ENCODE measurements around the gene YPEL2.
A peak's percentile ranks its signal among the peaks of the same experiment; 100 is the strongest.

Gene YPEL2

DNA sequence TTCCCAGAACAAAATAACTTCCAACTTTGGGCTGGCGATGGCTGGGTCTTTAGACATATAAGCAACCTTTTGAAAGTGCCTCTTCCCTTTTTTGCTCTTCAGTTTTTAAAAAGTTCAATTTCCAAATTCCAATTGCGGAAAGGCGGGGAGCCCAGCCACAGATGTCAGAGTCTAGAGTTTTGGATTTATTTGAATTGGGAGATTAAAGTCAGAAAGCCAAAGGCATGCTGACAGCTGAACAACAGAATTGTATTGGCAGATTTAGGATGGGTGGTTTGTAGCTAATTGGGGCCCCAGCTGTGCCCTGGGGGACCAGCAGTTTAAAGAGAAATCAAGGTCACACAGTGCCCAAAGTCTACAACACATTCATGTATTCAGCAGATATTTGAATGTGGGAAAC, 10.5 kb downstream of the YPEL2 start:
- Histone ChIP-seq H4K20me1 (ENCODE audit: insufficient read depth, low read length) (peaks cover 51% of the 10 kb centered on the region), H3K9ac (ENCODE audit: low read length) (peak overlapping the region; percentile 50), H3K4me2 (ENCODE audit: low read length) (peak overlapping the region; percentile 68), H3K79me2 (ENCODE audit: low read length) (peaks cover 97% of the 10 kb centered on the region), H3K27ac (ENCODE audit: low read length) (peak overlapping the region; percentile 76), H3K9me3 (ENCODE audit: insufficient read depth, low read length) (no peaks in the 10 kb centered on the region), H3K27me3 (ENCODE audit: low read depth, low read length) (no peaks in the 10 kb centered on the region), H3K4me1 (ENCODE audit: low read length) (peaks cover 31% of the 10 kb centered on the region), H3K4me3 (ENCODE audit: low read length) (peak overlapping the region; percentile 43), H2AFZ (ENCODE audit: low read depth, low read length) (no peak overlapping the region), H3K36me3 (replicated peaks; ENCODE audit: low read depth, low read length) (no peaks in the 10 kb centered on the region)
- TF ChIP-seq EZH2phosphoT487 (IDR thresholded peaks at IDR 0.05; ENCODE audit: low read depth): no peak
- TF ChIP-seq, protein P1, sequence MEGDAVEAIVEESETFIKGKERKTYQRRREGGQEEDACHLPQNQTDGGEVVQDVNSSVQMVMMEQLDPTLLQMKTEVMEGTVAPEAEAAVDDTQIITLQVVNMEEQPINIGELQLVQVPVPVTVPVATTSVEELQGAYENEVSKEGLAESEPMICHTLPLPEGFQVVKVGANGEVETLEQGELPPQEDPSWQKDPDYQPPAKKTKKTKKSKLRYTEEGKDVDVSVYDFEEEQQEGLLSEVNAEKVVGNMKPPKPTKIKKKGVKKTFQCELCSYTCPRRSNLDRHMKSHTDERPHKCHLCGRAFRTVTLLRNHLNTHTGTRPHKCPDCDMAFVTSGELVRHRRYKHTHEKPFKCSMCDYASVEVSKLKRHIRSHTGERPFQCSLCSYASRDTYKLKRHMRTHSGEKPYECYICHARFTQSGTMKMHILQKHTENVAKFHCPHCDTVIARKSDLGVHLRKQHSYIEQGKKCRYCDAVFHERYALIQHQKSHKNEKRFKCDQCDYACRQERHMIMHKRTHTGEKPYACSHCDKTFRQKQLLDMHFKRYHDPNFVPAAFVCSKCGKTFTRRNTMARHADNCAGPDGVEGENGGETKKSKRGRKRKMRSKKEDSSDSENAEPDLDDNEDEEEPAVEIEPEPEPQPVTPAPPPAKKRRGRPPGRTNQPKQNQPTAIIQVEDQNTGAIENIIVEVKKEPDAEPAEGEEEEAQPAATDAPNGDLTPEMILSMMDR (IDR thresholded peaks at IDR 0.05; ENCODE audit: low read depth, low read length): no peak

DNA sequence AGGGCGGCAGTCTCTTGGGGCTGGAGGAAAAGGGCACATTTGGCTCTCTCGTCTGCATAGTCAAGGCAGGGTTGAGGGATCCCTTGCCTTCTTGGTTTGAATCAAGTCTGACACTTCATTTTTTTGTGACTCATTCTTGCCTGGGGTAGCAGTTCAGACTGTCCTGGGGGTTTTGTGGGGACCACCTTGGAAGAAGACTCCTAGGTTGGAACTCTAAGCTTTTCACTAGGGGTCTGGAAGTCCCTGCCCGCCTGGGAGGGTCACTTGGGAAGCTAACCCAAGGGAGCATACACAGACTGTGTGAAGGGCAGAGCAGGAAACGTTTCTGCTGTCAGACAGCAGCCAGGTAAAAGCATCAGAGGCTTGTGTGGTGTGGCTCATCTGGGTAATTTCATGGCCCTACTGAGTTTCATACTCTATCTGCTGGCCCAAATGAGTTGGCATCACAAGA, 11.3 kb downstream of the YPEL2 start:
- Histone ChIP-seq H3K27ac (ENCODE audit: low read length) (peak overlapping the region; percentile 76), H4K20me1 (ENCODE audit: insufficient read depth, low read length) (peaks cover 46% of the 10 kb centered on the region), H3K9me3 (ENCODE audit: insufficient read depth, low read length) (no peaks in the 10 kb centered on the region), H3K4me1 (ENCODE audit: low read length) (peaks cover 37% of the 10 kb centered on the region), H3K9ac (ENCODE audit: low read length) (peak overlapping the region; percentile 50), H3K4me3 (ENCODE audit: low read length) (peak overlapping the region; percentile 43), H3K79me2 (ENCODE audit: low read length) (peaks cover 98% of the 10 kb centered on the region), H3K4me2 (ENCODE audit: low read length) (peak overlapping the region; percentile 68), H2AFZ (ENCODE audit: low read depth, low read length) (no peak overlapping the region), H3K36me3 (replicated peaks; ENCODE audit: low read depth, low read length) (no peaks in the 10 kb centered on the region), H3K27me3 (ENCODE audit: low read depth, low read length) (no peaks in the 10 kb centered on the region)
- TF ChIP-seq EZH2phosphoT487 (IDR thresholded peaks at IDR 0.05; ENCODE audit: low read depth): no peak
- TF ChIP-seq, protein P1 (IDR thresholded peaks at IDR 0.05; ENCODE audit: low read depth, low read length): no peak

DNA sequence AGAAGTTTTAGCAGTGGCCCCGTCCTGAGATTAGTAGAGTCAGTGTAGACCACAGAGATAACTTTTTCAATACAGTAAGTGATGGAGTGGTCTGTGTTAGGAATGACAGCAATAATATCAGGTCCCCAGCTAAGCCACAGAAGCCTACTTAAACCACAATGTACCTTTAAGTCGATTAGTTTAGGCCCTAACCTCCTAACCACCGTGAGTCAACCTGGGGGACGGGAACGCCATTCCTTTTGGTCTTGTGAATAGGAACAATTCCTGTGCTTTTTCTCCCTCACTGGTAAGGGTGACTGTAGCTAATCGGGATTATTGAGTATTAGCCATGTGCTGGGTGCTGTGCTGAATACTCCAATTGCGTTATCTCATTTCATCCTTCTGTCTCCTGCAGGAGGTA, 14.0 kb downstream of the YPEL2 start:
- peaks cover 92% of the 10 kb centered on the region for H3K79me2 ChIP-seq (ENCODE audit: low read length)
- no peak overlapping the region for H3K9ac ChIP-seq (ENCODE audit: low read length)
- H3K9me3 ChIP-seq (ENCODE audit: insufficient read depth, low read length): no peaks in the 10 kb centered on the region
- no peaks in the 10 kb centered on the region for H3K36me3 ChIP-seq (replicated peaks; ENCODE audit: low read depth, low read length)
- no peaks in the 10 kb centered on the region for H3K27me3 ChIP-seq (ENCODE audit: low read depth, low read length)
- no peak overlapping the region for H3K4me3 ChIP-seq (ENCODE audit: low read length)
- peaks cover 25% of the 10 kb centered on the region; the same call in 1 of the 2 replicates for H4K20me1 ChIP-seq (ENCODE audit: insufficient read depth, low read length)
- H3K4me1 ChIP-seq (ENCODE audit: low read length): peaks cover 64% of the 10 kb centered on the region
- no peak overlapping the region for H2AFZ ChIP-seq (ENCODE audit: low read depth, low read length)
- H3K27ac ChIP-seq (ENCODE audit: low read length): no peak overlapping the region
- H3K4me2 ChIP-seq (ENCODE audit: low read length): no peak overlapping the region
- no peak for TF ChIP-seq EZH2phosphoT487 (IDR thresholded peaks at IDR 0.05; ENCODE audit: low read depth)
- TF ChIP-seq, protein P1 (IDR thresholded peaks at IDR 0.05; ENCODE audit: low read depth, low read length): no peak

DNA sequence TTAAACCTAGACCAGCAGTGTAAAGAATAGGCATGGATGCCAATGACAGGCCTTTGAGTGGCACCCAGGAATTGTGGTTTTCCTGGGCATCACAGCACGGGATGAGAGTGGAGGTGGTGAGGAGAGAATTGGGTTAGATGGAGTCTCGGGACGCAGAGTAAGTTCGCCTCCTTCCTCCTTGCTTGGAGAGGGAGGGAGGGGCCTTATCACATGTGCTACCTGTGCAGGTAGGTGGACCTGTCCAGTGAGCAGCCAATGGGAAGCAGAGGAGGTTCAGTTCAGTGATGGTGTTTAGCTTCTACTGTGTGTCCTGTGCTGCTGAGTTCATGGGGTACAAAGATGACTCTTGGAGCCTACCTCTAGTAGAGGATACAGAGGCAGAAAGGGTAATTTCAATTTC, 14.9 kb downstream of the YPEL2 start:
- H4K20me1 ChIP-seq (ENCODE audit: insufficient read depth, low read length): peaks cover 25% of the 10 kb centered on the region; the same call in 1 of the 2 replicates
- H3K27ac ChIP-seq (ENCODE audit: low read length): no peak overlapping the region
- no peak overlapping the region for H2AFZ ChIP-seq (ENCODE audit: low read depth, low read length)
- H3K4me3 ChIP-seq (ENCODE audit: low read length): no peak overlapping the region
- H3K79me2 ChIP-seq (ENCODE audit: low read length): peaks cover 90% of the 10 kb centered on the region
- H3K36me3 ChIP-seq (replicated peaks; ENCODE audit: low read depth, low read length): peaks cover 2% of the 10 kb centered on the region
- H3K4me2 ChIP-seq (ENCODE audit: low read length): no peak overlapping the region
- H3K9ac ChIP-seq (ENCODE audit: low read length): no peak overlapping the region
- H3K27me3 ChIP-seq (ENCODE audit: low read depth, low read length): no peaks in the 10 kb centered on the region
- peaks cover 70% of the 10 kb centered on the region for H3K4me1 ChIP-seq (ENCODE audit: low read length)
- H3K9me3 ChIP-seq (ENCODE audit: insufficient read depth, low read length): no peaks in the 10 kb centered on the region
- no peak for TF ChIP-seq EZH2phosphoT487 (IDR thresholded peaks at IDR 0.05; ENCODE audit: low read depth)
- TF ChIP-seq, protein P1 (IDR thresholded peaks at IDR 0.05; ENCODE audit: low read depth, low read length): no peak

All from OCI-LY3 (cell line).